WTC11 (cell line): Measurements from ENCODE around the gene CEP192. TPM values are rescaled to one million over a fixed set of nuclear protein-coding genes. Genes with fewer than 3 reads are reported as not detected.

ENCODE experiments used
- ATAC-seq: fragments of 200-7000 bp; cut with Tn5 transposase; 2 replicates; pipeline ENCODE4 v1.10.0; 2021; ENCODE audit warnings: mild to moderate bottlenecking, moderate library complexity
- CTCF ChIA-PET: fragments of 300-600 bp; sonication (Branson Sonifier 250); formaldehyde crosslinking; loops from one replicate; lab custom pipeline; 2021; ENCODE audit warnings: antibody characterized with exemption; lab: Charles Lee
- POLR2A ChIA-PET: fragments of 350-600 bp; sonication (Branson Sonifier 250); formaldehyde crosslinking; loops from one replicate; lab custom pipeline; 2021; ENCODE audit warnings: antibody characterized with exemption; lab: Charles Lee
- DNase-seq: peaks from one replicate; pipeline ENCODE4 v3.0.0; 2021; ENCODE audit warnings: low spot score
- H3K27ac Mint-ChIP-seq: 2 replicates; pipeline ENCODE4 v1.8.0; 2021; ENCODE audit warnings: mixed read lengths
- H3K27me3 Mint-ChIP-seq: 2 replicates; pipeline ENCODE4 v1.8.0; 2021; ENCODE audit warnings: low read depth, mild to moderate bottlenecking, moderate library complexity, mixed read lengths
- H3K36me3 Mint-ChIP-seq: 2 replicates; pipeline ENCODE4 v1.8.0; 2021; ENCODE audit warnings: mixed read lengths
- H3K4me1 Mint-ChIP-seq: 2 replicates; pipeline ENCODE4 v1.8.0; 2022; ENCODE audit warnings: mixed read lengths
- H3K4me3 Mint-ChIP-seq: 2 replicates; pipeline ENCODE4 v1.8.0; 2021; ENCODE audit warnings: mild to moderate bottlenecking, moderate library complexity, mixed read lengths
- H3K9me3 Mint-ChIP-seq: 2 replicates; pipeline ENCODE4 v1.8.0; 2021; ENCODE audit warnings: mixed read lengths
- ATF1 ChIP-seq: sonication (generic); formaldehyde crosslinking; IDR thresholded peaks from 2 replicates; pipeline ENCODE4 v1.8.1; 2023; ENCODE audit warnings: mild to moderate bottlenecking, moderate library complexity, missing genetic modification reagents
- CBFB ChIP-seq: sonication (generic); formaldehyde crosslinking; IDR thresholded peaks from 2 replicates; pipeline ENCODE4 v1.8.1; 2022; ENCODE audit warnings: mild to moderate bottlenecking, low read depth, missing genetic modification reagents
- CDX4 ChIP-seq: fragments of 250-450 bp; sonication (Bioruptor Pico); IDR thresholded peaks from 2 replicates; pipeline ENCODE4 v1.9.0; 2021; ENCODE audit warnings: moderate library complexity, mild to moderate bottlenecking, inconsistent platforms, borderline replicate concordance
- E2F5 ChIP-seq: sonication (generic); formaldehyde crosslinking; IDR thresholded peaks from 2 replicates; pipeline ENCODE4 v1.8.1; 2022; ENCODE audit warnings: mild to moderate bottlenecking, moderate library complexity, missing genetic modification reagents
- ERG ChIP-seq: fragments of 250-450 bp; sonication (Bioruptor Pico); IDR thresholded peaks from 2 replicates; pipeline ENCODE4 v1.8.0; 2021; ENCODE audit warnings: mild to moderate bottlenecking
- FOXK1 ChIP-seq: sonication (generic); formaldehyde crosslinking; IDR thresholded peaks from 2 replicates; pipeline ENCODE4 v1.8.0; 2022; ENCODE audit warnings: mild to moderate bottlenecking, moderate library complexity, missing genetic modification reagents
- FOXP4 ChIP-seq: sonication (generic); formaldehyde crosslinking; IDR thresholded peaks from 2 replicates; pipeline ENCODE4 v1.8.0; 2022; ENCODE audit warnings: mild to moderate bottlenecking, missing genetic modification reagents
- GABPB1 ChIP-seq: sonication (generic); formaldehyde crosslinking; IDR thresholded peaks from 2 replicates; pipeline ENCODE4 v1.8.1; 2023; ENCODE audit warnings: mild to moderate bottlenecking, missing genetic modification reagents
- MXD4 ChIP-seq: fragments of 250-450 bp; sonication (Bioruptor Pico); IDR thresholded peaks from 2 replicates; pipeline ENCODE4 v1.8.0; 2021; ENCODE audit warnings: mild to moderate bottlenecking, moderate library complexity, borderline replicate concordance
- NFATC4 ChIP-seq: fragments of 250-450 bp; sonication (Bioruptor Pico); IDR thresholded peaks from 2 replicates; pipeline ENCODE4 v1.9.0; 2021; ENCODE audit warnings: mild to moderate bottlenecking
- NFE2L1 ChIP-seq: sonication (generic); formaldehyde crosslinking; IDR thresholded peaks from 2 replicates; pipeline ENCODE4 v1.8.1; 2023; ENCODE audit warnings: missing genetic modification reagents
- OVOL2 ChIP-seq: fragments of 250-450 bp; sonication (Bioruptor Pico); IDR thresholded peaks from 2 replicates; pipeline ENCODE4 v1.9.0; 2021; ENCODE audit warnings: mild to moderate bottlenecking, borderline replicate concordance
- SMAD3 ChIP-seq: sonication (generic); formaldehyde crosslinking; IDR thresholded peaks from 2 replicates; pipeline ENCODE4 v1.8.0; 2022; ENCODE audit warnings: missing genetic modification reagents, mild to moderate bottlenecking, borderline replicate concordance
- SP1 ChIP-seq: sonication (generic); formaldehyde crosslinking; conservative IDR thresholded peaks from 2 replicates; pipeline ENCODE4 v1.8.1; 2022; ENCODE audit warnings: missing genetic modification reagents
- TEAD4 ChIP-seq: sonication (generic); formaldehyde crosslinking; IDR thresholded peaks from 2 replicates; pipeline ENCODE4 v1.8.0; 2022; ENCODE audit warnings: mild to moderate bottlenecking, missing genetic modification reagents
- TP53 ChIP-seq: sonication (generic); formaldehyde crosslinking; IDR thresholded peaks from 2 replicates; pipeline ENCODE4 v1.8.1; 2023; ENCODE audit warnings: mild to moderate bottlenecking, missing genetic modification reagents
- ZMAT4 ChIP-seq: fragments of 250-450 bp; sonication (Bioruptor Pico); IDR thresholded peaks from 2 replicates; pipeline ENCODE4 v1.9.0; 2021; ENCODE audit warnings: mild to moderate bottlenecking
- ZNF416 ChIP-seq: fragments of 250-450 bp; sonication (Bioruptor Pico); IDR thresholded peaks from 2 replicates; pipeline ENCODE4 v1.9.0; 2021; ENCODE audit warnings: mild to moderate bottlenecking, inconsistent platforms
- ZNF423 ChIP-seq: fragments of 250-450 bp; sonication (Bioruptor Pico); IDR thresholded peaks from 2 replicates; pipeline ENCODE4 v2.1.2; 2022; ENCODE audit warnings: mild to moderate bottlenecking, moderate library complexity
- ZNF425 ChIP-seq: fragments of 250-450 bp; sonication (Bioruptor Pico); conservative IDR thresholded peaks from 2 replicates; pipeline ENCODE4 v1.9.0; 2021; ENCODE audit warnings: mild to moderate bottlenecking
- total RNA-seq: library from RNA; stranded (reverse); gene quantifications from 3 replicates; pipeline ENCODE4 v1.2.3, GENCODE V29; 2021
- TF ChIP-seq, protein P1 (sequence below): sonication (generic); formaldehyde crosslinking; conservative IDR thresholded peaks from 2 replicates; pipeline ENCODE4 v1.8.1; 2022; ENCODE audit warnings: mild to moderate bottlenecking, missing genetic modification reagents
- TF ChIP-seq, protein P2 (sequence below): sonication (generic); formaldehyde crosslinking; IDR thresholded peaks from 2 replicates; pipeline ENCODE4 v1.8.0; 2023; ENCODE audit warnings: missing genetic modification reagents, mild to moderate bottlenecking, borderline replicate concordance
- TF ChIP-seq, protein P3 (sequence below): sonication (generic); formaldehyde crosslinking; IDR thresholded peaks from 2 replicates; pipeline ENCODE4 v1.8.0; 2022; ENCODE audit warnings: mild to moderate bottlenecking, missing genetic modification reagents

Gene CEP192
- total RNA-seq, 1 experiment from 2014 or later = 25.4 TPM

- no peak for TF ChIP-seq SP1 (CRISPR knock-in tag)
- no peak for TF ChIP-seq ZNF416 (CRISPR knock-in tag)
- TF ChIP-seq TP53 (CRISPR knock-in tag) = no peak
- TF ChIP-seq CDX4 (CRISPR knock-in tag) = no peak
- no peak for TF ChIP-seq ZNF425 (CRISPR knock-in tag)
Measured at GRCh38 chr18:13054336-13054735, 63.2 kb downstream of the CEP192 start (continued).

GRCh38 chr18:13061630-13062189 lies 70.5 kb downstream of the CEP192 start:
- Mint-ChIP-seq H3K27me3 (no peaks in the 10 kb centered on the region), H3K9me3 (peaks cover 7% of the 10 kb centered on the region; the same call in 1 of the 2 replicates), H3K36me3 (peaks cover 51% of the 10 kb centered on the region), H3K4me3 (no peak overlapping the region), H3K27ac (0 out of 2 replicates have a peak overlapping the region, but pooled peaks have one; percentile 47), H3K4me1 (peaks cover 14% of the 10 kb centered on the region)
- ChIA-PET CTCF (no interaction called here), POLR2A (no interaction called here)
- DNase-seq (no peak), ATAC-seq (no peak)
- TF ChIP-seq GABPB1 (no peak), E2F5 (CRISPR knock-in tag) (no peak), ERG (CRISPR knock-in tag) (no peak), ZNF423 (CRISPR knock-in tag) (no peak), CBFB (CRISPR knock-in tag) (no peak), NFATC4 (CRISPR knock-in tag) (no peak), ATF1 (CRISPR knock-in tag) (no peak), ZMAT4 (no peak), FOXK1 (no peak), OVOL2 (CRISPR knock-in tag) (no peak), NFE2L1 (CRISPR knock-in tag) (no peak), TEAD4 (CRISPR knock-in tag) (no peak), MXD4 (no peak), SMAD3 (CRISPR knock-in tag) (no peak), FOXP4 (CRISPR knock-in tag) (no peak)
- TF ChIP-seq, protein P1, sequence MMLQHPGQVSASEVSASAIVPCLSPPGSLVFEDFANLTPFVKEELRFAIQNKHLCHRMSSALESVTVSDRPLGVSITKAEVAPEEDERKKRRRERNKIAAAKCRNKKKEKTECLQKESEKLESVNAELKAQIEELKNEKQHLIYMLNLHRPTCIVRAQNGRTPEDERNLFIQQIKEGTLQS (CRISPR knock-in tag) = no peak
- TF ChIP-seq, protein P2, sequence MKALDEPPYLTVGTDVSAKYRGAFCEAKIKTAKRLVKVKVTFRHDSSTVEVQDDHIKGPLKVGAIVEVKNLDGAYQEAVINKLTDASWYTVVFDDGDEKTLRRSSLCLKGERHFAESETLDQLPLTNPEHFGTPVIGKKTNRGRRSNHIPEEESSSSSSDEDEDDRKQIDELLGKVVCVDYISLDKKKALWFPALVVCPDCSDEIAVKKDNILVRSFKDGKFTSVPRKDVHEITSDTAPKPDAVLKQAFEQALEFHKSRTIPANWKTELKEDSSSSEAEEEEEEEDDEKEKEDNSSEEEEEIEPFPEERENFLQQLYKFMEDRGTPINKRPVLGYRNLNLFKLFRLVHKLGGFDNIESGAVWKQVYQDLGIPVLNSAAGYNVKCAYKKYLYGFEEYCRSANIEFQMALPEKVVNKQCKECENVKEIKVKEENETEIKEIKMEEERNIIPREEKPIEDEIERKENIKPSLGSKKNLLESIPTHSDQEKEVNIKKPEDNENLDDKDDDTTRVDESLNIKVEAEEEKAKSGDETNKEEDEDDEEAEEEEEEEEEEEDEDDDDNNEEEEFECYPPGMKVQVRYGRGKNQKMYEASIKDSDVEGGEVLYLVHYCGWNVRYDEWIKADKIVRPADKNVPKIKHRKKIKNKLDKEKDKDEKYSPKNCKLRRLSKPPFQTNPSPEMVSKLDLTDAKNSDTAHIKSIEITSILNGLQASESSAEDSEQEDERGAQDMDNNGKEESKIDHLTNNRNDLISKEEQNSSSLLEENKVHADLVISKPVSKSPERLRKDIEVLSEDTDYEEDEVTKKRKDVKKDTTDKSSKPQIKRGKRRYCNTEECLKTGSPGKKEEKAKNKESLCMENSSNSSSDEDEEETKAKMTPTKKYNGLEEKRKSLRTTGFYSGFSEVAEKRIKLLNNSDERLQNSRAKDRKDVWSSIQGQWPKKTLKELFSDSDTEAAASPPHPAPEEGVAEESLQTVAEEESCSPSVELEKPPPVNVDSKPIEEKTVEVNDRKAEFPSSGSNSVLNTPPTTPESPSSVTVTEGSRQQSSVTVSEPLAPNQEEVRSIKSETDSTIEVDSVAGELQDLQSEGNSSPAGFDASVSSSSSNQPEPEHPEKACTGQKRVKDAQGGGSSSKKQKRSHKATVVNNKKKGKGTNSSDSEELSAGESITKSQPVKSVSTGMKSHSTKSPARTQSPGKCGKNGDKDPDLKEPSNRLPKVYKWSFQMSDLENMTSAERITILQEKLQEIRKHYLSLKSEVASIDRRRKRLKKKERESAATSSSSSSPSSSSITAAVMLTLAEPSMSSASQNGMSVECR (CRISPR knock-in tag) = no peak
- TF ChIP-seq, protein P3, sequence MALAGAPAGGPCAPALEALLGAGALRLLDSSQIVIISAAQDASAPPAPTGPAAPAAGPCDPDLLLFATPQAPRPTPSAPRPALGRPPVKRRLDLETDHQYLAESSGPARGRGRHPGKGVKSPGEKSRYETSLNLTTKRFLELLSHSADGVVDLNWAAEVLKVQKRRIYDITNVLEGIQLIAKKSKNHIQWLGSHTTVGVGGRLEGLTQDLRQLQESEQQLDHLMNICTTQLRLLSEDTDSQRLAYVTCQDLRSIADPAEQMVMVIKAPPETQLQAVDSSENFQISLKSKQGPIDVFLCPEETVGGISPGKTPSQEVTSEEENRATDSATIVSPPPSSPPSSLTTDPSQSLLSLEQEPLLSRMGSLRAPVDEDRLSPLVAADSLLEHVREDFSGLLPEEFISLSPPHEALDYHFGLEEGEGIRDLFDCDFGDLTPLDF = no peak
